Fibroblast of lung (primary cell): ENCODE data around the gene PLCL1.

Source experiments
- EZH2 ChIP-seq: IDR thresholded peaks from 2 replicates; pipeline ENCODE4 v1.5.1; 2012; ENCODE audit warnings: low read length, control low read depth, mild to moderate bottlenecking; ENCODE audit errors: missing control alignments
- TF ChIP-seq, protein P1 (sequence below), 2 donors: IDR thresholded peaks in 1 of 2; conservative IDR thresholded peaks in 1 of 2; 1 replicate in 1 of 2; 2 replicates in 1 of 2; pipeline ENCODE4 v1.5.1; 2011 to 2012; ENCODE audit warnings: low read length in 2 of 2, control low read depth in 1 of 2, inconsistent platforms in 1 of 2, low read depth in 1 of 2, mild to moderate bottlenecking in 1 of 2

DNA sequence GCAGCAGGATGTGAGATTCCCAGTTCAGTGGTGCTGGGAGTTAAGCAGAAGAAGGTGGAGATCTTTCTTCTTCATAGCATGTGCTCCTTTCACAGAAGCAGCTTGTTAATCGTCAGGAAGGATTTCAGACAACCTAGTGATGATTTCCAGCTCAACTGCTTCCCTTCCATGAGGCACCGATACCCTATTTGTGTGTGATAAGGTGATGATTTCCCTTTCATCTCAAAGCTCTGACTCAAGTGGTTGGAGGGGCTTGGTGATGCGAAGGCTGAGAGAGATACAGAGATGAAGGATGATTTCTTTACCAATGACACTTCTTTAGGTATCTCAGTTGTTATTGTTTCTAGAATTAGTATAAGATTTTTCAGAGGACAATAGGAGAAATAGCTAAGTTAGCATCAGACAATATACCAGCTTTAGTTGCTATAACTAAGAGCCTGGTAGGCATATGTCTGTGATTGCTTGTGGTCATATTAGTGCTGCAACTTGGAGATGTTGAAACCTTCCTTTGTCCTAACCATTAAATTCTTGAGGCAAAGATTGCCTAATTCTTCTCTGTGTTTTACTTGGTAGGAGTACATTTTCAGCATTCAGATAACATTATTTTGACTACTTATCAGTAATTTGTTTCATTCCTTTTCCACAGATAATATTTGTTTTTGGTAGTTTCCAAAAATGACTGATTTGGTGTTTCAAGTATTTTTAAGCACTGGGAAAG, 111.3 kb downstream of the PLCL1 start:
- TF ChIP-seq, protein P1, sequence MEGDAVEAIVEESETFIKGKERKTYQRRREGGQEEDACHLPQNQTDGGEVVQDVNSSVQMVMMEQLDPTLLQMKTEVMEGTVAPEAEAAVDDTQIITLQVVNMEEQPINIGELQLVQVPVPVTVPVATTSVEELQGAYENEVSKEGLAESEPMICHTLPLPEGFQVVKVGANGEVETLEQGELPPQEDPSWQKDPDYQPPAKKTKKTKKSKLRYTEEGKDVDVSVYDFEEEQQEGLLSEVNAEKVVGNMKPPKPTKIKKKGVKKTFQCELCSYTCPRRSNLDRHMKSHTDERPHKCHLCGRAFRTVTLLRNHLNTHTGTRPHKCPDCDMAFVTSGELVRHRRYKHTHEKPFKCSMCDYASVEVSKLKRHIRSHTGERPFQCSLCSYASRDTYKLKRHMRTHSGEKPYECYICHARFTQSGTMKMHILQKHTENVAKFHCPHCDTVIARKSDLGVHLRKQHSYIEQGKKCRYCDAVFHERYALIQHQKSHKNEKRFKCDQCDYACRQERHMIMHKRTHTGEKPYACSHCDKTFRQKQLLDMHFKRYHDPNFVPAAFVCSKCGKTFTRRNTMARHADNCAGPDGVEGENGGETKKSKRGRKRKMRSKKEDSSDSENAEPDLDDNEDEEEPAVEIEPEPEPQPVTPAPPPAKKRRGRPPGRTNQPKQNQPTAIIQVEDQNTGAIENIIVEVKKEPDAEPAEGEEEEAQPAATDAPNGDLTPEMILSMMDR (conservative IDR thresholded peaks at IDR 0.05 in 1 of 2, IDR thresholded peaks at IDR 0.05 in 1 of 2; ENCODE audit: low read depth in 1 of 2, low read length in 2 of 2) = no peak
- no peak for TF ChIP-seq EZH2
